ENCODE results near the gene SULT1A3. TPM values are rescaled to one million over a fixed set of nuclear protein-coding genes. Genes with fewer than 3 reads are reported as not detected.
"Not testable (repeated sequence)": the region's sequence is repeated elsewhere in the genome, so short reads cannot be mapped to it uniquely, and the experiment has no call there.

SULT1A3 gene
- total and polyA plus RNA-seq, 2 of the 8 experiments (the other 6 are each of a cell fraction or from before 2014, with no cell fraction given): 1.9 to 13.8 TPM

DNA sequence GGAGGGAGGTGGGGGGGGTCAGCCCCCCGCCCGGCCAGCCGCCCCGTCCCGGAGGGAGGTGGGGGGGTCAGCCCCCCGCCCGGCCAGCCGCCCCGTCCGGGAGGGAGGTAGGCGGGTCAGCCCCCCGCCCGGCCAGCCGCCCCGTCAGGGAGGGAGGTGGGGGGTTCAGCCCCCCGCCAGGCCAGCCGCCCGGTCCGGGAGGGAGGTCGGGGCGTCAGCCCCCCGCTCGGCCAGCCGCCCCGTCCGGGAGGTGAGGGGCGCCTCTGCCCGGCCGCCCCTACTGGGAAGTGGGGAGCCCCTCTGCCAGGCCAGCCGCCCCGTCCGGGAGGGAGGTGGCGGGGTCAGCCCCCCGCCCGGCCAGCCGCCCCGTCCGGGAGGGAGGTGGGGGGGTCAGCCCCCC, 29.6 kb upstream of the SULT1A3 start:
- H3K4me2 ChIP-seq (ENCODE audit: insufficient read depth in 1 of 2, low read depth in 2 of 2, low read length in 2 of 2); H3K4me3 ChIP-seq (ENCODE audit: extremely low read depth in 1 of 4, insufficient read depth in 2 of 4, low read depth in 3 of 4, low read length in 4 of 4); H3K18ac ChIP-seq (ENCODE audit: extremely low read depth, low read length); H2BK120ac ChIP-seq (replicated peaks; ENCODE audit: low read depth, low read length); H3K36me3 ChIP-seq (ENCODE audit: control insufficient read depth in 2 of 4, insufficient read depth in 4 of 4, low read length in 3 of 4); H3K4ac ChIP-seq (replicated peaks; ENCODE audit: insufficient read length, low read depth, low read length); H3K79me1 ChIP-seq (ENCODE audit: low read depth, low read length); CTCF ChIA-PET (ENCODE audit: partially characterized antibody); H2BK5ac ChIP-seq (ENCODE audit: low read depth, low read length); H3K27me3 ChIP-seq (replicated peaks in 1 of 4; ENCODE audit: control insufficient read depth in 3 of 4, extremely low read depth in 1 of 4, insufficient read depth in 3 of 4, low read length in 3 of 4); H2BK20ac ChIP-seq (ENCODE audit: low read length); H3K79me2 ChIP-seq (ENCODE audit: control insufficient read depth in 1 of 2, insufficient read depth in 2 of 2, low read length in 2 of 2); H3K9ac ChIP-seq (replicated peaks in 1 of 4; ENCODE audit: extremely low read depth in 1 of 4, low read depth in 3 of 4, low read length in 3 of 4); H4K20me1 ChIP-seq (replicated peaks in 1 of 2; ENCODE audit: control insufficient read depth in 1 of 2, insufficient read depth in 2 of 2, low read length in 2 of 2); H2BK12ac ChIP-seq (ENCODE audit: low read depth, low read length); H3K4me1 ChIP-seq (replicated peaks in 1 of 4; ENCODE audit: control insufficient read depth in 3 of 4, insufficient read depth in 4 of 4, low read length in 3 of 4); H3K14ac ChIP-seq (ENCODE audit: insufficient read length); H2AFZ ChIP-seq (ENCODE audit: low read length); H2AK5ac ChIP-seq (ENCODE audit: low read depth, low read length); FAIRE-seq; H4K5ac ChIP-seq (ENCODE audit: insufficient read length, low read depth, low read length); DNase-seq (ENCODE audit: low read depth in 1 of 2, low spot score in 2 of 2); H2BK15ac ChIP-seq (ENCODE audit: low read length); H4K8ac ChIP-seq (ENCODE audit: extremely low read depth, insufficient read depth, low read length); H3K23me2 ChIP-seq (ENCODE audit: low read depth, low read length); H4K91ac ChIP-seq (replicated peaks; ENCODE audit: insufficient read length, low read length); H3K56ac ChIP-seq (replicated peaks; ENCODE audit: insufficient read length, low read depth, low read length); POLR2A ChIA-PET (ENCODE audit: partially characterized antibody); H3K27ac ChIP-seq (ENCODE audit: low read depth, low read length); H3K23ac ChIP-seq (ENCODE audit: insufficient read length); H3K9me3 ChIP-seq (ENCODE audit: insufficient read depth in 2 of 2, low read depth in 1 of 2, low read length in 1 of 2): not testable (repeated sequence)
- no CpG with 5 or more reads among the region's 38 CpGs for WGBS, 2 experiments (ENCODE audit: extremely low coverage in 1 of 2, insufficient coverage in 1 of 2, insufficient read length in 1 of 2, insufficient replicate concordance in 2 of 2, low coverage in 1 of 2, low lambda C conversion rate in 2 of 2, missing lambda C conversion rate in 1 of 2)

- H2BK15ac ChIP-seq (ENCODE audit: low read length); H3K23ac ChIP-seq (ENCODE audit: insufficient read length); H3K14ac ChIP-seq (ENCODE audit: insufficient read length); DNase-seq (ENCODE audit: low read depth in 1 of 2, low spot score in 2 of 2); H2AFZ ChIP-seq (ENCODE audit: low read length); H3K4me1 ChIP-seq (replicated peaks in 1 of 4; ENCODE audit: control insufficient read depth in 3 of 4, insufficient read depth in 4 of 4, low read length in 3 of 4); H3K4ac ChIP-seq (replicated peaks; ENCODE audit: insufficient read length, low read depth, low read length); H4K91ac ChIP-seq (replicated peaks; ENCODE audit: insufficient read length, low read length); H2BK120ac ChIP-seq (replicated peaks; ENCODE audit: low read depth, low read length); H3K9me3 ChIP-seq (ENCODE audit: insufficient read depth in 2 of 2, low read depth in 1 of 2, low read length in 1 of 2); H4K8ac ChIP-seq (ENCODE audit: extremely low read depth, insufficient read depth, low read length); H3K4me2 ChIP-seq (ENCODE audit: insufficient read depth in 1 of 2, low read depth in 2 of 2, low read length in 2 of 2); H3K36me3 ChIP-seq (ENCODE audit: control insufficient read depth in 2 of 4, insufficient read depth in 4 of 4, low read length in 3 of 4); H3K9ac ChIP-seq (replicated peaks in 1 of 4; ENCODE audit: extremely low read depth in 1 of 4, low read depth in 3 of 4, low read length in 3 of 4); H2BK12ac ChIP-seq (ENCODE audit: low read depth, low read length); H3K27ac ChIP-seq (ENCODE audit: low read depth, low read length); POLR2A ChIA-PET (ENCODE audit: partially characterized antibody); H3K23me2 ChIP-seq (ENCODE audit: low read depth, low read length); H3K4me3 ChIP-seq (ENCODE audit: extremely low read depth in 1 of 4, insufficient read depth in 2 of 4, low read depth in 3 of 4, low read length in 4 of 4); H2AK5ac ChIP-seq (ENCODE audit: low read depth, low read length); H4K5ac ChIP-seq (ENCODE audit: insufficient read length, low read depth, low read length); H3K56ac ChIP-seq (replicated peaks; ENCODE audit: insufficient read length, low read depth, low read length); H2BK20ac ChIP-seq (ENCODE audit: low read length); H3K18ac ChIP-seq (ENCODE audit: extremely low read depth, low read length); H2BK5ac ChIP-seq (ENCODE audit: low read depth, low read length); H3K27me3 ChIP-seq (replicated peaks in 1 of 4; ENCODE audit: control insufficient read depth in 3 of 4, extremely low read depth in 1 of 4, insufficient read depth in 3 of 4, low read length in 3 of 4); FAIRE-seq; H3K79me1 ChIP-seq (ENCODE audit: low read depth, low read length); CTCF ChIA-PET (ENCODE audit: partially characterized antibody); H3K79me2 ChIP-seq (ENCODE audit: control insufficient read depth in 1 of 2, insufficient read depth in 2 of 2, low read length in 2 of 2); H4K20me1 ChIP-seq (replicated peaks in 1 of 2; ENCODE audit: control insufficient read depth in 1 of 2, insufficient read depth in 2 of 2, low read length in 2 of 2): not testable (repeated sequence)
- no CpG with 5 or more reads among the region's 31 CpGs for WGBS, 2 experiments (ENCODE audit: extremely low coverage in 1 of 2, insufficient coverage in 1 of 2, insufficient read length in 1 of 2, insufficient replicate concordance in 2 of 2, low coverage in 1 of 2, low lambda C conversion rate in 2 of 2, missing lambda C conversion rate in 1 of 2)
Observed at GRCh38 chr16:30170145-30170544, 28.9 kb upstream of the SULT1A3 start.
